Upper lobe of left lung (tissue), 6 donors: ENCODE measurements around the gene PLEKHA4. TPM values are rescaled to one million over a fixed set of nuclear protein-coding genes. Genes with fewer than 3 reads are reported as not detected.
A peak's percentile ranks its signal among the peaks of the same experiment; 100 is the strongest.

Experiments
- ATAC-seq, 2 donors: fragments of 200-7000 bp; cut with Tn5 transposase; one replicate each; pipeline ENCODE4 v1.9.1; 2022; ENCODE audit warnings: mild to moderate bottlenecking in 2 of 2, moderate library complexity in 2 of 2; ENCODE audit not compliant: low FRiP score in 2 of 2
- DNase-seq, 2 donors: peaks; one replicate each; pipeline ENCODE4 v3.0.0-alpha.2; 2019 to 2020
- H3K27ac ChIP-seq, 4 donors: fragments of 200-600 bp; sonication (generic); one replicate each; pipeline ENCODE4 v1.5.1; 2016 to 2019
- H3K27me3 ChIP-seq, 4 donors: fragments of 200-600 bp; sonication (generic); one replicate each; pipeline ENCODE4 v1.5.1; 2017 to 2019
- H3K36me3 ChIP-seq, 4 donors: fragments of 200-600 bp; sonication (generic); one replicate each; pipeline ENCODE4 v1.5.1; 2016 to 2019
- H3K4me1 ChIP-seq, 4 donors: fragments of 200-600 bp; sonication (generic); one replicate each; pipeline ENCODE4 v1.5.1; 2018 to 2019
- H3K4me3 ChIP-seq, 4 donors: fragments of 200-600 bp; sonication (generic); one replicate each; pipeline ENCODE4 v1.5.1; 2017 to 2019; ENCODE audit warnings: mild to moderate bottlenecking in 2 of 4, moderate library complexity in 1 of 4
- H3K9me3 ChIP-seq, 4 donors: fragments of 200-600 bp; sonication (generic); one replicate each; pipeline ENCODE4 v1.5.1; 2018 to 2019
- CTCF ChIP-seq, 6 experiments: fragments of 450-650 bp in 4 of 6; fragments of 200-600 bp in 2 of 6; sonication (generic) in 2 of 6; IDR thresholded peaks; one replicate each; pipeline ENCODE4 v1.5.1; 2016 to 2019; ENCODE audit warnings: antibody characterized with exemption in 6 of 6
- EP300 ChIP-seq, 4 donors: sonication (generic); formaldehyde crosslinking; IDR thresholded peaks; one replicate each; pipeline ENCODE4 v1.5.1; 2017; ENCODE audit warnings: antibody characterized with exemption in 4 of 4, control low read depth in 2 of 4
- POLR2A ChIP-seq, 4 donors: fragments of 450-650 bp; IDR thresholded peaks; one replicate each; pipeline ENCODE4 v1.5.1; 2016 to 2017; ENCODE audit warnings: antibody characterized with exemption in 4 of 4, mild to moderate bottlenecking in 2 of 4
- POLR2AphosphoS5 ChIP-seq, 2 donors: sonication (generic); formaldehyde crosslinking; IDR thresholded peaks; one replicate each; pipeline ENCODE4 v1.5.1; 2017; ENCODE audit warnings: antibody characterized with exemption in 2 of 2
- WGBS, 2 donors: methylation state at CpG; one replicate each; pipeline ENCODE4 v1.1.5; 2017 to 2018; 5-methylcytosine and 5-hydroxymethylcytosine counted together
- total RNA-seq, 6 donors: library from RNA; depleted of rRNA in 4 of 6; stranded (reverse); fragments of >200 nt in 4 of 6; gene quantifications; one replicate each; pipeline versions ENCODE4 v1.1.0 to v1.2.1, GENCODE V29; 2016 to 2021
- donor health status: DM: no; HTN: no; CAD: no; lungs with moderate emphysema.
- donor health status: DM: no; HTN: yes; CAD: no; lungs with severe emphysema.

Gene PLEKHA4
- total RNA-seq, 6 donors from 2014 or later, result 6.3 to 34.9 (median 21.2) TPM

- DNase-seq (no peak), ATAC-seq (no peak)
- 87 to 90% methylated on average over 6 of the region's 6 CpGs for WGBS, 2 donors
- H3K36me3 ChIP-seq, result peaks cover 0 to 8% (median 0%) of the 10 kb centered on the region in 4 donors
- no peak overlapping the region for H3K4me3 ChIP-seq
- peak overlapping the region in 1 of 4 donors; percentile 44 for H3K27ac ChIP-seq
- H3K9me3 ChIP-seq, result no peaks in the 10 kb centered on the region
- peaks cover 0 to 3% (median 0%) of the 10 kb centered on the region in 4 donors for H3K27me3 ChIP-seq
- peaks cover 3 to 14% (median 10%) of the 10 kb centered on the region in 4 donors for H3K4me1 ChIP-seq
- TF ChIP-seq CTCF (IDR thresholded peaks at IDR 0.05) (no peak), POLR2A (IDR thresholded peaks at IDR 0.05) (no peak), POLR2AphosphoS5 (IDR thresholded peaks at IDR 0.05) (no peak), EP300 (IDR thresholded peaks at IDR 0.05) (no peak)
Measured at GRCh38 chr19:48841571-48841970, 26.8 kb downstream of the PLEKHA4 start.

- TF ChIP-seq CTCF (IDR thresholded peaks at IDR 0.05), result no peak
- no peak overlapping the region for H3K4me3 ChIP-seq
- no peak overlapping the region for H3K27ac ChIP-seq
- peaks cover 0 to 3% (median 0%) of the 10 kb centered on the region in 4 donors for H3K27me3 ChIP-seq
- peaks cover 0 to 8% (median 0%) of the 10 kb centered on the region in 4 donors for H3K36me3 ChIP-seq
- H3K9me3 ChIP-seq, result no peaks in the 10 kb centered on the region
- peaks cover 8 to 19% (median 15%) of the 10 kb centered on the region in 4 donors for H3K4me1 ChIP-seq
- WGBS, 2 donors, result 93 to 96% methylated on average over 8 to 16 of the region's 16 CpGs
- ATAC-seq (no peak), DNase-seq (peak in 1 of 2 donors; percentile 75)
Measured at GRCh38 chr19:48841047-48841446, 27.4 kb downstream of the PLEKHA4 start.

- TF ChIP-seq EP300 (IDR thresholded peaks at IDR 0.05), result no peak
- no peak for TF ChIP-seq POLR2AphosphoS5 (IDR thresholded peaks at IDR 0.05)
- Histone ChIP-seq H3K27ac (peak overlapping the region in 2 of 4 donors; percentile 85 to 87), H3K4me3 (peak overlapping the region in 1 of 4 donors; percentile 53), H3K36me3 (no peaks in the 10 kb centered on the region), H3K27me3 (peaks cover 0 to 3% (median 0%) of the 10 kb centered on the region in 4 donors), H3K9me3 (no peaks in the 10 kb centered on the region), H3K4me1 (peaks cover 8 to 26% (median 24%) of the 10 kb centered on the region in 4 donors)
- 67 to 71% methylated on average over 9 of the region's 9 CpGs for WGBS, 2 donors
- ATAC-seq, result no peak
- DNase-seq, result no peak
Measured at GRCh38 chr19:48837687-48838086, 30.7 kb downstream of the PLEKHA4 start.

- no peaks in the 10 kb centered on the region for H3K9me3 ChIP-seq
- WGBS, 2 donors, result 16% methylated on average over 21 of the region's 29 CpGs; no CpG with 5 or more reads in 1 of the 2 donors
- TF ChIP-seq POLR2AphosphoS5 (IDR thresholded peaks at IDR 0.05) (peak in 1 of 2 donors; percentile 62), EP300 (IDR thresholded peaks at IDR 0.05) (no peak), POLR2A (IDR thresholded peaks at IDR 0.05) (peak in 2 of 4 donors; percentile 39 to 62), CTCF (IDR thresholded peaks at IDR 0.05) (peak in 1 of 6 experiments; percentile 6)
Measured at GRCh38 chr19:48837051-48837524, 31.3 kb downstream of the PLEKHA4 start.

GRCh38 chr19:48836089-48837017 is 32.1 kb downstream of the PLEKHA4 start, which contains the start of gene HSD17B14:
HSD17B14 (minus strand) TSS chr19:48836491; CDS start chr19:48836411, 80 bp downstream.
- ATAC-seq (peak; percentile 36 to 52), DNase-seq (peak; percentile 61 to 83)
- peak within 1 kb of the TSS; percentile 10 to 54 (median 50) for H3K4me3 ChIP-seq
- TF ChIP-seq POLR2AphosphoS5 (IDR thresholded peaks at IDR 0.05) (no peak), EP300 (IDR thresholded peaks at IDR 0.05) (no peak), CTCF (IDR thresholded peaks at IDR 0.05) (peak in 3 of 6 experiments; percentile 0 to 6 (median 3)), POLR2A (IDR thresholded peaks at IDR 0.05) (peak in 1 of 4 donors; percentile 12)
- WGBS, 2 donors, result 3 to 6% methylated on average over 32 to 35 of the region's 35 CpGs
- peaks cover 8 to 24% (median 23%) of the 10 kb centered on the region in 4 donors for H3K4me1 ChIP-seq
- H3K27ac ChIP-seq, result peak within 1 kb of the TSS; percentile 57 to 87 (median 76)
- H3K36me3 ChIP-seq, result peaks cover 0 to 3% (median 0%) of the 10 kb centered on the region in 4 donors
- no peaks in the 10 kb centered on the region for H3K9me3 ChIP-seq
- peaks cover 0 to 3% (median 0%) of the 10 kb centered on the region in 4 donors for H3K27me3 ChIP-seq

More at GRCh38 chr19:48837051-48837524, 31.3 kb downstream of the PLEKHA4 start:
- ATAC-seq, result peak; percentile 84 to 86
- H3K27ac ChIP-seq, result peak overlapping the region in 3 of 4 donors; percentile 57 to 87 (median 85)
- H3K4me1 ChIP-seq, result peaks cover 8 to 24% (median 23%) of the 10 kb centered on the region in 4 donors
- DNase-seq, result peak; percentile 90 to 97
- H3K27me3 ChIP-seq, result peaks cover 0 to 3% (median 0%) of the 10 kb centered on the region in 4 donors
- H3K4me3 ChIP-seq, result peak overlapping the region in 3 of 4 donors; percentile 48 to 54 (median 53)
- no peaks in the 10 kb centered on the region for H3K36me3 ChIP-seq
